Astrocyte of the spinal cord (primary cell): ENCODE measurements around the gene TMEM271.

Experiments
- DNase-seq: peaks from one replicate; pipeline ENCODE4 v3.0.0; 2011; ENCODE audit warnings: low read depth, low spot score
- H3K4me3 ChIP-seq: 2 replicates; pipeline ENCODE4 v1.5.1; 2011; ENCODE audit warnings: low read depth, mild to moderate bottlenecking, low read length, moderate library complexity
- in situ Hi-C: cut with HindIII; loops from 2 replicates; pipeline ENCODE4 v1.10.0; 2017; ENCODE audit warnings: low sequenced_read_pairs
- TF ChIP-seq, protein P1 (sequence below): IDR thresholded peaks from 2 replicates; pipeline ENCODE4 v1.5.1; 2012; ENCODE audit warnings: low read depth, mild to moderate bottlenecking, low read length, inconsistent platforms

The TMEM271 gene

DNA sequence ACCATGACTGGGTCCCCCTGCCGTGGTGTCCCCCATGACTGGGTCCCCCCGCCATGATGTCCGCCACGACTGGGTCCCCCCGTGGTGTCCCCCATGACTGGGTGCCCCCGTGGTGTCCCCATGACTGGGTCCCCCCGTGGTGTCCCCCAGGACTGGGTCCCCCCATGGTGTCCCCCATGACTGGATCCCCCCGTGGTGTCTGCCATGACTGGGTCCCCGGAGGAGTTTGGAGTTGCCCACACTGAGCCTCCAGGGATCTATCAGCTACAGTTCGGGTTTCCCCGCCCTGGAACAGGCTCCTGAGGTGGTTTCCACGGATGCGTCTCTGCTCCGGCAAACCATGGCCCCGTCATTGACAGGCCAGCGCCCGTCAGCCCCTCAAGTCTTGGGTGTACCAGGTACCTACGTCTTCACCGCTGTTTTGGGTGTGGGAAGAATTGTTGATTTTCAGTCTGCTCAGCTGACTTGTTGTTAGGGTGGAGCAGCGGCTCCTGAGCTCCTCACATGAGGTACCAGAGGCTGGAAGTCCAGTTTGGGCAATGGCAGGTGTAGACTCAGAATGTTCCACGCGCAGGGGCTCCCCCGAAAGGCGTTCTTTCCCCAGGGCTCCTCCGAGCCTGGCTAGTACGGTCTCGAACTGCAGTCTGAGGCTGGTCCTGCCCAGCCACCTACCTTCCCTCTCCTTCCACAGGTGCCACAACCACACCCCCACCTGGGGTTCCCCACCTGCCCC is 41.0 kb upstream of the TMEM271 start:
- in situ Hi-C loops = no loop called here
- no peak overlapping the region for H3K4me3 ChIP-seq
- TF ChIP-seq, protein P1, sequence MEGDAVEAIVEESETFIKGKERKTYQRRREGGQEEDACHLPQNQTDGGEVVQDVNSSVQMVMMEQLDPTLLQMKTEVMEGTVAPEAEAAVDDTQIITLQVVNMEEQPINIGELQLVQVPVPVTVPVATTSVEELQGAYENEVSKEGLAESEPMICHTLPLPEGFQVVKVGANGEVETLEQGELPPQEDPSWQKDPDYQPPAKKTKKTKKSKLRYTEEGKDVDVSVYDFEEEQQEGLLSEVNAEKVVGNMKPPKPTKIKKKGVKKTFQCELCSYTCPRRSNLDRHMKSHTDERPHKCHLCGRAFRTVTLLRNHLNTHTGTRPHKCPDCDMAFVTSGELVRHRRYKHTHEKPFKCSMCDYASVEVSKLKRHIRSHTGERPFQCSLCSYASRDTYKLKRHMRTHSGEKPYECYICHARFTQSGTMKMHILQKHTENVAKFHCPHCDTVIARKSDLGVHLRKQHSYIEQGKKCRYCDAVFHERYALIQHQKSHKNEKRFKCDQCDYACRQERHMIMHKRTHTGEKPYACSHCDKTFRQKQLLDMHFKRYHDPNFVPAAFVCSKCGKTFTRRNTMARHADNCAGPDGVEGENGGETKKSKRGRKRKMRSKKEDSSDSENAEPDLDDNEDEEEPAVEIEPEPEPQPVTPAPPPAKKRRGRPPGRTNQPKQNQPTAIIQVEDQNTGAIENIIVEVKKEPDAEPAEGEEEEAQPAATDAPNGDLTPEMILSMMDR = no peak
- no peak for DNase-seq

- in situ Hi-C loops = no loop called here
Measured at GRCh38 chr4:616091-616490, 40.0 kb upstream of the TMEM271 start.

DNA sequence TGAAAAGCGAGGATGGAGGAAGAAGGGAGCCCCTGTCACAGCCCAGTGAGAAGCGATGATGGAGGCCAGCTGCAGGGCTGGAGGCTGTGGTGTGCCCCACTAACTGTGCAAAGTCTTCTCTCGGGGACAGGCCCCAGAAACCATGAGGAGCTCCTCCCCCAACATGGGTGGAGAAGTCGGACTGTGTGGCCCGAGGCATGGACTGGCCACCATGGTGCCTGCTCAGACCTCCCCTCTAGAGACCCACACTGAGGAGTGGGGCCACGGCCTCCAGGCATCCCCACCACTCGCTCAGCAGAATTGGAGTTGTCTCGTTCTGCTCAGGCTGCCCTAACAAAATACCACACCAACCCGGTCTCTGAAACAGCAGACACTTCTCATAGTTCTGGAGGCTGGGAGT is 37.0 kb upstream of the TMEM271 start:
- in situ Hi-C loops = no loop called here
- H3K4me3 ChIP-seq = no peak overlapping the region
- TF ChIP-seq, protein P1 = no peak
- no peak for DNase-seq

More at GRCh38 chr4:616091-616490, 40.0 kb upstream of the TMEM271 start:
- no peak for DNase-seq
- no peak overlapping the region for H3K4me3 ChIP-seq
- TF ChIP-seq, protein P1 = no peak

- TF ChIP-seq, protein P1 = no peak
- in situ Hi-C loops = no loop called here
- H3K4me3 ChIP-seq = no peak overlapping the region
Measured at GRCh38 chr4:612749-613125, 36.6 kb upstream of the TMEM271 start.

GRCh38 chr4:612052-612748 is 36.1 kb upstream of the TMEM271 start:
- TF ChIP-seq, protein P1 = no peak
- no peak overlapping the region for H3K4me3 ChIP-seq
- no peak for DNase-seq
- in situ Hi-C loops = no loop called here

More at GRCh38 chr4:612749-613125, 36.6 kb upstream of the TMEM271 start:
- no peak for DNase-seq

DNA sequence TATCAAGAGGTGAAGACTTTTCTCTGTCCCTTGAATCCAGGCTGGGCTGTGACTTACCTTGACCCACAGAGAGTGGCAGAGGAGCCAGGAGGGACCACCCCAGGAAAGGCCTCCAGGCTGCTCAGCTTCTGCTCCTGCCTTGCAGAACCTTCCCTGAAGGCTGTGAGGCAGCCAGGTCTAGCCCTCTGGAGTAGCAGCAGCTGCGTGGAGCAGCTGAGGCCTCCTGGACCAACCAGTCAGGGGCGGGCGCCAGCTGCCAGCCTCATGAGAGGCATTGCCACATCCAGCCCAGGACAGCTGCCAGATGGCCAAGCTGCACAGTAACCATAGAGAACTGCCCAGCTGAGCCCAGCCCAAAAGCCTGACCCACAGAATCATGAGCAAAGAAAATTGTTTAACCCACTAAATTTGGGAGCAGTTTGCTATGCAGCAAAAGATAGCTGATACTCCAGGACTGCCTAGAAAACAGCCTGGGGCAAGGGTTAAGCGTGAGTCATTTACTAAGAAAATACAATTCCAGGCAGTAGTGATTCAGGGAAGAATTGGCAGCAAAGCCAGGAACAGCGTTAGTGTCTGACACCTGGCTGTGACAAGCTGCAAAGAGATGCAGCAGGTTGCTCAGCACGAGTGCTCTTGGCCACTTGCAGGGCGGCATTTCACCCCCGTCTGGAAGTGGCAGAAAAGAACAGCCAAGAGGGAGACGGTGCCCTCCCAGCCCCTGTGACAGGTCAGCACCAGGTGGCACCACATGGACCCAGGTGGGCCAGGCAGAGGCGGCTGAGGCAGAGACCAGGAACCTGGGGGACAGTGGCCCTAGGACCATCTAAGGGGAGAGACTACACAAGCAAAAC is 34.5 kb upstream of the TMEM271 start:
- in situ Hi-C loops = no loop called here
- H3K4me3 ChIP-seq = no peak overlapping the region
- TF ChIP-seq, protein P1 = no peak
- DNase-seq = peak; percentile 4
